Stimulated activated CD4-positive, alpha-beta T cell treated with anti-CD3 and anti-CD28 coated beads, Interleukin-1b, Interleukin-23, amount 100 ng/mL, for 1 hour (primary cell): ENCODE measurements around the gene RECK.
"Not testable (repeated sequence)": the region's sequence is repeated elsewhere in the genome, so short reads cannot be mapped to it uniquely, and the experiment has no call there.

Experiments used
- DNase-seq, 2 donors: peaks; one replicate each; pipeline ENCODE4 v3.0.0-alpha.2; 2020; ENCODE audit warnings: low read depth in 2 of 2

The RECK gene

GRCh38 chr9:36158917-36159316, 122.2 kb downstream of the RECK start:
- no peak for DNase-seq

DNA sequence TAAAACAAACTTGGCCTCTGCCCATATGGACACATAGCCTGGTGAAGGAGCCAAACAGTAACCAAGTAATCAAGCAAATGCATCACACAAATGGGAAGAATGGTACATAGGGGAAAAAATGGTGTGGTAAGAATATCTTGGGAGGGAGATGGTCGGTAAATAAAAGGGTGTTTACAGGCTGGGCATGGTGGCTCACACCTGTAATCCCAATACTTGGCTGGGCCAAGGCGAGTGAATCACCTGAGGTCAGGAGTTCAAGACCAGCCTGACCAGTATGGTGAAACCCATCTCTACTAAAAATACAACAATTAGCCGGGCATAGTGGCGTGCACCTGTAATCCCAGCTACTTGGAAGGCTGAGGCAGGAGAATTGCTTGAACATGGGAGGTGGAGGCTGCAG, 122.8 kb downstream of the RECK start:
- not testable (repeated sequence) for DNase-seq

DNA sequence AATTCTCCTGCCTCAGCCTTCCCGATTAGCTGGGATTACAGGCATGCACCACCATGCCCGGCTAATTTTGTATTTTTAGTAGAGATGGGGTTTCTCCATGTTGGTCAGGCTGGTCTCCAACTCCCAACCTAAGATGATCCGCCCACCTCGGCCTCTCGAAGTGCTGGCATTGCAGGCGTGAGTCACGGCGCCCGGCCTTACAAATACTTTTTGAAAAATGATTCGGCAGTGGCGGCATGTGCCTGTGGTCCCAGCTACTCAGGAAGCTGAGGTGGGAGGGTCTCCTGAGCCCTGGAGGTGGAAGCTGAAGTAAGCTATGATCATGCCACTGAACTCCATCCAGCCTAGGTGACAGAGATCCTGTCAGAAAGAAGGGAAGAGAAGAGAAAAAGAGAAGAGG, 123.4 kb downstream of the RECK start:
- DNase-seq: not testable (repeated sequence)

- DNase-seq: no peak
Measured at GRCh38 chr9:36161187-36161586, 124.5 kb downstream of the RECK start.

DNA sequence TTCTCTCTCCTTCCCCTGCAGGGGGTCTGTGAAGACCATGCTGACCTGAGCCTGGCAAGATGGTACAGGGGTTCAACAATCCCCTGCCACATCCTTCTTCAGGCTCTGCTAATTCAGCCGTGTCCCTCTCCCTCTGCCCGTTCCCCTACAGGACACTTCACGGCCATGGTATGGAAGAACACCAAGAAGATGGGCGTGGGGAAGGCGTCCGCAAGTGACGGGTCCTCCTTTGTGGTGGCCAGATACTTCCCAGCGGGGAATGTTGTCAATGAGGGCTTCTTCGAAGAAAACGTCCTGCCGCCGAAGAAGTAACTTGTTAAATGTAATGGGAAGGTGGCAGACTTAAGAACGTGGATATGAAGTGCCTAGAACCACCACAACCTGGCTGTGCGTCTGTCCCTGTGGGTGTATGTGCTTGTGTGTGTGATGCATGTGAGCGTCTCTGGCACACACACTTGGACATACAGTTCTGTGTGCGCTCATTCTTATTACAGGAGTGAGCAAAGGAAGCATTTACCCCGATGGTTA, 125.6 kb downstream of the RECK start:
- no peak for DNase-seq

DNA sequence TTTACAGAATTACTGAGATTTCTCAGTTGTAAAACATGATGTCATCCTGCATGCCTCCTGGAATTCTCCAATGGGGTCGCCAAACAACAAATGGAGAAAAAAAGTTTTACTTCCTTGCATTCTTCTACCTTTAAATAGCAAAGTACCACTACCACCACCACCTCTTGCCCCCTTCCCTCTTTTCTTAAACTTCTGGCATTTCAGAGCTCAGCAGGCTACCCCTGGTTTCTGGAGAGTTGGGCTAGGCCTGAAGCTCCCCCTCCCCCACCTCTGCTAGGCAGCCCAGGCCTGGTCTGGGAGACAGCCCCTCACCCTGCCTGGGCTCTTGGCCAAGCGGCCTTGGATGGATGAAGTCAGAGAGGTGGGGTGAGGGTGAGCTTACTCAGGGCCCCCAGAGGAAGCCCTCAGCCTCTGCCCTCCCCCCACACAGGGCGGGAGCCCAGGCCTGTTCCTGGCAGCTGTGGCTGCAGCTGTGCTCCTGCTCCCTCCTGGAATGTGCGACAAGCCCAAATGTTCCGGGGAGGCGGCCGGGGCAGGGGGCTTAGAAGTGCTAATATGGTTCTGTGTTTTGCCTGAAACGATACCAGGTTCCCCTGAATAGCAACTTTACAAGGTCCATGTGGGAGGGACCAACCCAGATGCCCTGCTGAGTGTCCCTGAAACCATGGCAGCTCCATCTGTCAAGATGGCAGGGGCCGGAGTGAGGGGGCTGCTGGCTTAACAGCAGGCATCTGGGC, 126.5 kb downstream of the RECK start:
- DNase-seq: no peak

GRCh38 chr9:36163786-36164170, 127.1 kb downstream of the RECK start:
- no peak for DNase-seq

GRCh38 chr9:36164372-36164771, 127.7 kb downstream of the RECK start:
- no peak for DNase-seq

GRCh38 chr9:36164989-36165388, 128.3 kb downstream of the RECK start:
- no peak for DNase-seq

GRCh38 chr9:36165826-36166167, 129.1 kb downstream of the RECK start:
- no peak for DNase-seq

DNA sequence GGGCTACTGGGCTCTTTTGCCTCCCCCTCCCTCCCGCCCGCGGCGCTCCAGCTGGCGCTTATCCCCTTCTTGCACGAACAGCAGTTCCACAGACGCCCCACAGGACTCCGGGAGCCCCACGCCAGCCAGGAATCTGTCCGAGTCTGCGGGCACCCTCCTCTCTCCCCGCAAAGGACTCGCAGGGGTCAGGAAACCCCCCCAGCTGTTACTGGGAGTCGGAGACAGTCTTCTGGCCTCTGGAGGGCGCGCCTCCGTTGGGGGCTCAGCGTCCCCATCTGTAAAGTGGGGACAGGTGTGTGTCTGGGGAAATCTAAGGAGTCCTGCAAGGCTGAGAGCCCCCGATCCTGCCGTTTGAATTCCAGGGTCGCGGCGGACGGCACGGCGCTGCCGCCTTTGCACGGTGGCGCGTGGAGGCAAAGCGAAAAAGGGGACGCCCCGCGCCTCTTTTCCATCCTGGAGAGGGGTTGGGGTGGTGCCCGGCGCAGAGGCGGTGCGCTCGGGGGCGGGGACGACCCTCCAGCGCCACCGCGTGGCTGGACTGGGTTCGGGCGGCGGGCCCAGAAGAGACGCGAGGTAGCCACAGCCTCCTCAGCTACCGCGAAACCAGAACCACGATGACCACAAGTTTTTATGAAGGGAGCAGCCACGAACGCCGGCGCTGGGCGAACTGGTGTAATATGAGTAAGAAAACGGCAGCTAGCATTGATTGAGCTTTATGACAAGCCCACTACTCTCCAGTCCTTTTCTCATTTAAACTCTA, 129.6 kb downstream of the RECK start:
- DNase-seq: peak; percentile 65 to 69

- DNase-seq: no peak
Measured at GRCh38 chr9:36169166-36169565, 132.5 kb downstream of the RECK start, which contains the start of gene CCIN. TSS of gene CCIN (plus strand) at chr9:36169388. CDS start at chr9:36169503, 115 bp downstream.

DNA sequence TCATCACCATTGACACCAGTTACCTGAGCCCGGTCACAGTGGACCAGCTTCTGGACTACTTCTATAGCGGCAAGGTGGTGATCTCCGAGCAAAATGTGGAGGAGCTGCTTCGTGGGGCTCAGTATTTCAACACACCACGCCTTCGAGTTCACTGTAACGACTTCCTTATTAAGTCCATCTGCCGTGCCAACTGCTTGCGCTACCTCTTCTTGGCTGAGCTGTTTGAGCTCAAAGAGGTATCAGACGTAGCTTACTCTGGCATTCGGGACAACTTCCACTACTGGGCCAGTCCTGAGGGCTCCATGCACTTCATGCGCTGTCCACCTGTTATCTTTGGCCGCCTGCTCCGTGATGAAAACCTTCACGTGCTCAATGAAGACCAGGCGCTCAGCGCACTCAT, 133.0 kb downstream of the RECK start:
- DNase-seq: no peak

DNA sequence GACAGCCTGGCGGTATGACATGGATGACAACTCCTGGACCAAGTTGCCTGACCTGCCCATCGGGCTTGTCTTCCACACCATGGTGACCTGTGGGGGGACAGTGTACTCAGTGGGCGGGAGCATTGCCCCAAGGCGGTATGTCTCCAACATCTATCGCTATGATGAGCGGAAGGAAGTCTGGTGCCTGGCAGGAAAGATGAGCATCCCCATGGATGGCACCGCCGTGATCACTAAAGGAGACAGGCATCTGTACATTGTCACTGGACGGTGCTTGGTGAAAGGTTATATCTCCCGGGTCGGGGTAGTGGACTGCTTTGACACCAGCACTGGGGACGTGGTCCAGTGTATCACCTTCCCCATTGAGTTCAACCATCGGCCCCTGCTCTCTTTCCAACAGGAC, 133.8 kb downstream of the RECK start:
- no peak for DNase-seq

DNA sequence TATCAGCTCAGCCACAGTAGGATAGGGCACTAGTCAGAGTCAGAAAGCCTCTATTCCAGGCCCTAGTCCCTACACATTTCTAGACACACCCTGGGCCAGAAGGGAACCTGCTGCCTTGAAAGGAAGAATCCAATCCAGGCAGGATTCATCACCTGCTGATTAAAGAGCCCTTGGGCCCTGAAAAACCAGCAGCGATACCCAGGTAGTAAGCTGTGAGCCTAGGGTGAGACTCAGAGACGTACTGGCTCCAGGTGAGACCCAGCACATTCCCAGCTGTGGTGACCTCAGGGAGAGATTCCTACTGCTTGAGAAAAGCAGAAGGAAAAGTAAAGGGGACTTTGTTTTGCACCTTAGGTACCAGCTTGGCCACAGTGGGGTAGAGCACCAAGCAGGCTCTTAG, 137.1 kb downstream of the RECK start:
- no peak for DNase-seq
